Thymus (tissue), 11 donors: ENCODE data around the gene TULP1. TPM values are rescaled to one million over a fixed set of nuclear protein-coding genes. Genes with fewer than 3 reads are reported as not detected.
A peak's percentile ranks its signal among the peaks of the same experiment; 100 is the strongest.

Experiments used
- DNase-seq, 9 donors: peaks; one replicate each; pipeline ENCODE4 v3.0.0-alpha.2; 2013; ENCODE audit warnings: low spot score in 9 of 9, low read depth in 6 of 9, missing footprints in 1 of 9
- H3K27ac ChIP-seq, 2 donors: one replicate each; pipeline ENCODE4 v1.5.1; 2013; ENCODE audit warnings: control low read depth in 1 of 2, low read depth in 1 of 2, low read length in 1 of 2, mild to moderate bottlenecking in 1 of 2, moderate library complexity in 1 of 2
- H3K27me3 ChIP-seq, 2 donors: one replicate each; pipeline ENCODE4 v1.5.1; 2013; ENCODE audit warnings: low read length in 1 of 2; ENCODE audit not compliant: control insufficient read depth in 2 of 2, insufficient read depth in 1 of 2
- H3K36me3 ChIP-seq, 2 donors: one replicate each; pipeline ENCODE4 v1.5.1; 2013; ENCODE audit warnings: low read length in 1 of 2, mild to moderate bottlenecking in 1 of 2, moderate library complexity in 1 of 2; ENCODE audit not compliant: control insufficient read depth in 2 of 2, insufficient read depth in 2 of 2
- H3K4me1 ChIP-seq, 2 donors: one replicate each; pipeline ENCODE4 v1.5.1; 2013; ENCODE audit warnings: low read length in 2 of 2; ENCODE audit not compliant: control insufficient read depth in 2 of 2, insufficient read depth in 2 of 2
- H3K4me3 ChIP-seq, 2 donors: one replicate each; pipeline ENCODE4 v1.5.1; 2013; ENCODE audit warnings: low read length in 2 of 2, control low read depth in 1 of 2, mild to moderate bottlenecking in 1 of 2
- H3K9me3 ChIP-seq, 2 donors: one replicate each; pipeline ENCODE4 v1.5.1; 2013; ENCODE audit warnings: low read length in 1 of 2, mild to moderate bottlenecking in 1 of 2; ENCODE audit not compliant: control insufficient read depth in 2 of 2, insufficient read depth in 1 of 2
- WGBS: extraction: QIAGEN DNeasy Blood & Tissue Kit; methylation state at CpG from one replicate; pipeline ENCODE4 v1.1.7; 2013; 5-methylcytosine and 5-hydroxymethylcytosine counted together
- polyA plus RNA-seq: library from polyadenylated mRNA; stranded (reverse); fragments of 200-250 nt; gene quantifications from one replicate; pipeline ENCODE4 v1.2.3, GENCODE V29; 2013
- total RNA-seq: library from RNA; stranded (reverse); fragments of 120-200 nt; gene quantifications from one replicate; pipeline ENCODE4 v1.2.4, GENCODE V29; 2013
- donor health status: healthy.

Gene TULP1
- total and polyA plus RNA-seq, 2 donors = 0.09 to 0.52 TPM

GRCh38 chr6:35451354-35452182, 61.1 kb downstream of the TULP1 start:
- Histone ChIP-seq H3K27me3 (peaks cover 0 to 29% of the 10 kb centered on the region in 2 donors), H3K36me3 (no peaks in the 10 kb centered on the region), H3K27ac (no peak overlapping the region), H3K4me1 (peaks cover 7 to 21% of the 10 kb centered on the region in 2 donors), H3K9me3 (no peaks in the 10 kb centered on the region), H3K4me3 (peak overlapping the region; percentile 58 to 70)
- WGBS = 17% methylated on average over 20 of the region's 20 CpGs
- DNase-seq = peak in 2 of 9 donors; percentile 8 to 16

DNA sequence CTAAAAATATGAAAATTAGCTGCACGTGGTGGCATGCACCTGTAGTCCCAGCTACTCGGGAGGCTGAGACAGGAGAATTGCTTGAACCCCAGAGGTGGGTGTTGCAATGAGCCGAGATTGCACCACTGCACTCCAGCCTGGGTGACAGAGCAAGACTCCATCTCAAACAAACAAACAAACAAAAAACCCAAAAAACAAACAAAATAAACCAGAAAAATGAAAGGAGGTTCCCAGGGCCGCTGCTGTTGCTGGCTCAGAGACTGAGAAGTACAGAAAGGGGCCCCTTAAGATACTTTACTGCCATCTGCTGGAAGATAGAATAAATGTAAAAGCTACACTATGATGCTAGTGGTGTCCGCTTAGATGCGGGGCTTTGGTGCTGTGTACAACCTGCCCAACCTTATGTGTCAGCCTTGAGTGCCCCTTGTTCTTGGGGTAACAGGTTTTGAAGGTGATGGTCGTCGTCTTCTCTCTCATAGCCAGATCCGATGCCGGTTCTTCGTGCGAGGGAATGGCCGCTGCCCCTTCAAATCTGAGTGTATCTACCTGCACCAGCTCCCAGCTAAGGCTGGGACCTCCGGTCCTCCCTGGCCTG, 63.3 kb downstream of the TULP1 start:
- WGBS = 45% methylated on average over 14 of the region's 14 CpGs

GRCh38 chr6:35448191-35448590, 64.5 kb downstream of the TULP1 start:
- H3K27me3 ChIP-seq = peaks cover 0 to 29% of the 10 kb centered on the region in 2 donors
- H3K9me3 ChIP-seq = no peaks in the 10 kb centered on the region
- H3K4me1 ChIP-seq = peaks cover 7 to 14% of the 10 kb centered on the region in 2 donors
- DNase-seq = no peak
- 85% methylated on average over 7 of the region's 7 CpGs for WGBS
- no peak overlapping the region for H3K27ac ChIP-seq
- no peaks in the 10 kb centered on the region for H3K36me3 ChIP-seq
- H3K4me3 ChIP-seq = no peak overlapping the region

More for the DNA sequence above, 63.3 kb downstream of the TULP1 start:
- H3K4me3 ChIP-seq = no peak overlapping the region
- H3K9me3 ChIP-seq = no peaks in the 10 kb centered on the region
- DNase-seq = peak in 7 of 9 donors; percentile 43 to 86 (median 59)
- no peaks in the 10 kb centered on the region for H3K36me3 ChIP-seq
- H3K4me1 ChIP-seq = peaks cover 7 to 16% of the 10 kb centered on the region in 2 donors
- H3K27me3 ChIP-seq = peaks cover 0 to 29% of the 10 kb centered on the region in 2 donors
- H3K27ac ChIP-seq = no peak overlapping the region

Other genes starting within 250 kb of the TULP1 start
- gene DEF6, start 215.1 kb downstream of the TULP1 start, total RNA-seq = 75.7 TPM
- 148 TPM for gene DEF6, start 215.1 kb downstream of the TULP1 start, polyA plus RNA-seq
- 2.3 TPM for gene PPARD, start 170.3 kb downstream of the TULP1 start, total RNA-seq
- gene PPARD, start 170.3 kb downstream of the TULP1 start, polyA plus RNA-seq = 15.8 TPM
- 3.6 TPM for gene FANCE, start 60.6 kb downstream of the TULP1 start, total RNA-seq
- gene FANCE, start 60.6 kb downstream of the TULP1 start, polyA plus RNA-seq = 8.4 TPM
- 2,373 TPM for gene RPL10A, start 44.5 kb downstream of the TULP1 start, total RNA-seq
- gene RPL10A, start 44.5 kb downstream of the TULP1 start, polyA plus RNA-seq = 1,878 TPM
- gene TEAD3, start 15.8 kb downstream of the TULP1 start, total RNA-seq = 1.1 TPM
- 13.6 TPM for gene TEAD3, start 15.8 kb downstream of the TULP1 start, polyA plus RNA-seq
- gene FKBP5, start 176.0 kb upstream of the TULP1 start, total RNA-seq = 34.2 TPM
- gene FKBP5, start 176.0 kb upstream of the TULP1 start, polyA plus RNA-seq = 338 TPM
- 1.1 TPM for gene ARMC12, start 224.1 kb upstream of the TULP1 start, total RNA-seq
- gene ARMC12, start 224.1 kb upstream of the TULP1 start, polyA plus RNA-seq = 26.6 TPM